Muscle of leg (tissue), 11 donors: Measurements from ENCODE around the gene DIAPH1. TPM values are rescaled to one million over a fixed set of nuclear protein-coding genes. Genes with fewer than 3 reads are reported as not detected.

Experiments used
- DNase-seq: peaks from one replicate; pipeline ENCODE4 v3.0.0; 2013
- H3K27ac ChIP-seq: one replicate; pipeline ENCODE4 v1.5.1; 2013; ENCODE audit warnings: mild to moderate bottlenecking, low read length, control low read depth
- H3K27me3 ChIP-seq: one replicate; pipeline ENCODE4 v1.6.1; 2013; ENCODE audit warnings: low read length; ENCODE audit not compliant: control insufficient read depth, insufficient read depth
- H3K36me3 ChIP-seq: one replicate; pipeline ENCODE4 v1.6.1; 2013; ENCODE audit warnings: low read length; ENCODE audit not compliant: control insufficient read depth, insufficient read depth
- H3K4me1 ChIP-seq: one replicate; pipeline ENCODE4 v1.6.1; 2013; ENCODE audit warnings: low read length; ENCODE audit not compliant: control insufficient read depth, insufficient read depth
- H3K4me3 ChIP-seq: one replicate; pipeline ENCODE4 v1.5.1; 2013; ENCODE audit warnings: low read length, control low read depth
- H3K9me3 ChIP-seq: replicated peaks from 2 replicates; pipeline ENCODE4 v1.6.1; 2013; ENCODE audit warnings: low read depth, low read length; ENCODE audit not compliant: control insufficient read depth
- WGBS: methylation state at CpG from one replicate; pipeline ENCODE4 v1.1.5; 2013; ENCODE audit warnings: missing lambda C conversion rate; ENCODE audit not compliant: insufficient coverage; 5-methylcytosine and 5-hydroxymethylcytosine counted together
- polyA plus RNA-seq, 8 donors: library from polyadenylated mRNA; unstranded; fragments of 120-200 nt; gene quantifications; one replicate each; pipeline versions ENCODE4 v1.2.1 to v1.2.3, GENCODE V29; 2013; ENCODE audit warnings: inconsistent platforms in 1 of 8, low replicate concordance in 1 of 8; ENCODE audit not compliant: insufficient read length in 8 of 8, insufficient read depth in 1 of 8
- total RNA-seq: library from RNA; stranded (reverse); fragments of 120-200 nt; gene quantifications from one replicate; pipeline ENCODE4 v1.2.4, GENCODE V29; 2013

Gene DIAPH1
- total and polyA plus RNA-seq, 9 donors = 11.5 to 34.5 (median 28.0) TPM

DNA sequence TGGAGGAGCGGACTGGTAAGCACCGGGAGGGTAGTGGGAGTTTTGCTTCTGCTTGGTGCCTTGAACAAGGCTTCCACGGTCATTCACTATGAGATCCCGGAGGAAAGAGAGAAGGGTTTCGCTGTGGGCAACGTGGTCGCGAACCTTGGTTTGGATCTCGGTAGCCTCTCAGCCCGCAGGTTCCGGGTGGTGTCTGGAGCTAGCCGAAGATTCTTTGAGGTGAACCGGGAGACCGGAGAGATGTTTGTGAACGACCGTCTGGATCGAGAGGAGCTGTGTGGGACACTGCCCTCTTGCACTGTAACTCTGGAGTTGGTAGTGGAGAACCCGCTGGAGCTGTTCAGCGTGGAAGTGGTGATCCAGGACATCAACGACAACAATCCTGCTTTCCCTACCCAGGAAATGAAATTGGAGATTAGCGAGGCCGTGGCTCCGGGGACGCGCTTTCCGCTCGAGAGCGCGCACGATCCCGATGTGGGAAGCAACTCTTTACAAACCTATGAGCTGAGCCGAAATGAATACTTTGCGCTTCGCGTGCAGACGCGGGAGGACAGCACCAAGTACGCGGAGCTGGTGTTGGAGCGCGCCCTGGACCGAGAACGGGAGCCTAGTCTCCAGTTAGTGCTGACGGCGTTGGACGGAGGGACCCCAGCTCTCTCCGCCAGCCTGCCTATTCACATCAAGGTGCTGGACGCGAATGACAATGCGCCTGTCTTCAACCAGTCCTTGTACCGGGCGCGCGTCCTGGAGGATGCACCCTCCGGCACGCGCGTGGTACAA is 142.5 kb downstream of the DIAPH1 start:
- peak overlapping the region; percentile 99 for H3K27ac ChIP-seq
- H3K36me3 ChIP-seq = peaks cover 18% of the 10 kb centered on the region
- H3K4me3 ChIP-seq = peak overlapping the region; percentile 92
- no peaks in the 10 kb centered on the region for H3K9me3 ChIP-seq
- peaks cover 42% of the 10 kb centered on the region for H3K4me1 ChIP-seq
- WGBS = under 1% methylated on average over 52 of the region's 58 CpGs
- DNase-seq = peak; percentile 93
- peaks cover 8% of the 10 kb centered on the region for H3K27me3 ChIP-seq

DNA sequence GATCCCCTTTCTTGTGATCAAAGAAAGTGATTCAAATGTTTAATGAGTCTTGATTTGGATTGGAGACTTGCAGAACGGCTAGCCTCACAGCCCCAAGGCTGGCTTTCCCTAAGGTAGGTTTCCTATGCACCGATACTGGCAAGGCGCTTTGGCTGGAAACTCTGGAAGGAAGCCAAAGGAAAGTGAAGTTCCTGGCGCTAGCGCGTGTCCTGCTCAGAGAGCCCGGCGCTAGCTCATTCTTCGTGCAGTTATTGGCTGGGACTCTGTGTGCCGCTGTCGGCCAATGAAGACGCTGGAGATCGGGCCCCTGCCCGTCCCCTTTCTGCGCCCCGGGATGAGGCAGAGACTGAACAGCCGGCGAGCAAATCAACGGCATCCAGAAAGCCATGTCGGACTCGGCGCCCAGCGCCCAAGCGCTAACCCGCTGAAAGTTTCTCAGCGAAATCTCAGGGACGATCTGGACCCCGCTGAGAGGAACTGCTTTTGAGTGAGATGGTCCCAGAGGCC is 143.1 kb downstream of the DIAPH1 start, which contains the start of gene PCDHGC3:
PCDHGC3 (plus strand) TSS at position 342 of the 507 bp plus-strand sequence; CDS start at position 493, 151 bp downstream.
- Histone ChIP-seq H3K4me3 (peak within 1 kb of the TSS; percentile 92), H3K27me3 (peaks cover 8% of the 10 kb centered on the region), H3K4me1 (peaks cover 39% of the 10 kb centered on the region), H3K27ac (peak within 1 kb of the TSS; percentile 99), H3K9me3 (no peaks in the 10 kb centered on the region), H3K36me3 (peaks cover 18% of the 10 kb centered on the region)
- DNase-seq = peak; percentile 98
- under 1% methylated on average over 28 of the region's 28 CpGs for WGBS

DNA sequence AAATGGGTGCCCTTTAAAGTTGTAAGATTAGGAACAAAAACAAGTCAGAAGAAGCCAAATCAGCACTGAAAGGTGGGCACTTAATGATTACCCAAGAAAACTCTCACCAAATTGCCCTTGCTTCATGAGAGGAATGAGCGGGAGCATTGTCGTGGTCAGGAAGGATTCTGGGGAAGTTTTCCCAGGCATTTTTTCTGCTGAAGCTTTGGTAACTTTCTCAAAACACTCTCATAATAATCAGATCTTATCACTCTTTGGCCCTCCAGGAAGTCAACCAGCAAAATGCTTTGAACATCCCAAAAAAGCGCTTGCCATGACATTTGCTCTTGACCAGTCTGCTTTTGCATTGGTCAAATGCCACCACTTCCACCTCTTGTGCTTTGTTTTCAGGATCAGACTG is 153.4 kb downstream of the DIAPH1 start:
- Histone ChIP-seq H3K27ac (no peak overlapping the region), H3K4me1 (no peaks in the 10 kb centered on the region), H3K36me3 (no peaks in the 10 kb centered on the region), H3K4me3 (no peak overlapping the region), H3K9me3 (peaks cover 3% of the 10 kb centered on the region), H3K27me3 (no peaks in the 10 kb centered on the region)
- WGBS = 100% methylated on average over 1 of the region's 3 CpGs
- DNase-seq = no peak

Other genes starting within 250 kb of the DIAPH1 start
- 1.7 TPM for gene PCDHGB3, start 248.8 kb downstream of the DIAPH1 start, total RNA-seq
- gene PCDHGB3, start 248.8 kb downstream of the DIAPH1 start, polyA plus RNA-seq = 1 to 10 TPM in 7 of 8 donors, under 1 TPM in 1; 0.70 to 2.0 (median 1.2) TPM
- 3.5 TPM for gene PCDHGA6, start 245.1 kb downstream of the DIAPH1 start, total RNA-seq
- 1 to 10 TPM; 2.2 to 4.4 (median 3.0) TPM for gene PCDHGA6, start 245.1 kb downstream of the DIAPH1 start, polyA plus RNA-seq
- 2.3 TPM for gene PCDHGA7, start 236.3 kb downstream of the DIAPH1 start, total RNA-seq
- 1 to 10 TPM; 1.2 to 2.4 (median 1.5) TPM for gene PCDHGA7, start 236.3 kb downstream of the DIAPH1 start, polyA plus RNA-seq
- gene PCDHGB4, start 231.3 kb downstream of the DIAPH1 start, total RNA-seq = 4.2 TPM
- 1 to 10 TPM; 1.7 to 3.6 (median 2.5) TPM for gene PCDHGB4, start 231.3 kb downstream of the DIAPH1 start, polyA plus RNA-seq
- gene PCDHGA8, start 226.4 kb downstream of the DIAPH1 start, total RNA-seq = 1.6 TPM
- gene PCDHGA8, start 226.4 kb downstream of the DIAPH1 start, polyA plus RNA-seq = under 1 TPM; 0.31 to 0.95 (median 0.61) TPM
- gene PCDHGB5, start 221.1 kb downstream of the DIAPH1 start, total RNA-seq = 4.3 TPM
- gene PCDHGB5, start 221.1 kb downstream of the DIAPH1 start, polyA plus RNA-seq = 1 to 10 TPM; 3.0 to 6.3 (median 4.5) TPM
- gene PCDHGA9, start 216.2 kb downstream of the DIAPH1 start, total RNA-seq = 3.8 TPM
- gene PCDHGA9, start 216.2 kb downstream of the DIAPH1 start, polyA plus RNA-seq = 1 to 10 TPM; 3.0 to 4.7 (median 4.0) TPM
- gene PCDHGB6, start 211.0 kb downstream of the DIAPH1 start, total RNA-seq = 3.0 TPM
- 1 to 10 TPM; 2.8 to 6.0 (median 4.3) TPM for gene PCDHGB6, start 211.0 kb downstream of the DIAPH1 start, polyA plus RNA-seq
- 3.0 TPM for gene PCDHGA10, start 206.0 kb downstream of the DIAPH1 start, total RNA-seq
- gene PCDHGA10, start 206.0 kb downstream of the DIAPH1 start, polyA plus RNA-seq = 1 to 10 TPM; 1.3 to 3.4 (median 2.1) TPM
- gene PCDHGB7, start 201.3 kb downstream of the DIAPH1 start, total RNA-seq = 4.2 TPM
- 10 to 100 TPM in 1 of 8 donors, 1 to 10 TPM in 7; 5.0 to 10.5 (median 9.0) TPM for gene PCDHGB7, start 201.3 kb downstream of the DIAPH1 start, polyA plus RNA-seq
- 3.1 TPM for gene PCDHGA11, start 197.9 kb downstream of the DIAPH1 start, total RNA-seq
- gene PCDHGA11, start 197.9 kb downstream of the DIAPH1 start, polyA plus RNA-seq = 1 to 10 TPM; 1.9 to 5.2 (median 3.4) TPM
- gene PCDHGA12, start 188.5 kb downstream of the DIAPH1 start, total RNA-seq = 2.4 TPM
- gene PCDHGA12, start 188.5 kb downstream of the DIAPH1 start, polyA plus RNA-seq = 1 to 10 TPM; 1.4 to 3.6 (median 2.1) TPM
- gene PCDHGC3, start 143.0 kb downstream of the DIAPH1 start, total RNA-seq = 52.7 TPM
- 100 to 1,000 TPM in 7 of 8 donors, 10 to 100 TPM in 1; 87.6 to 165 (median 131) TPM for gene PCDHGC3, start 143.0 kb downstream of the DIAPH1 start, polyA plus RNA-seq
- 1.8 TPM for gene PCDHGC4, start 134.0 kb downstream of the DIAPH1 start, total RNA-seq
- gene PCDHGC4, start 134.0 kb downstream of the DIAPH1 start, polyA plus RNA-seq = 1 to 10 TPM in 7 of 8 donors, under 1 TPM in 1; 0.98 to 2.1 (median 1.5) TPM
- gene PCDHGC5, start 129.9 kb downstream of the DIAPH1 start, total RNA-seq = 0.75 TPM
- 1 to 10 TPM in 1 of 8 donors, under 1 TPM in 7; 0.29 to 1.1 (median 0.48) TPM for gene PCDHGC5, start 129.9 kb downstream of the DIAPH1 start, polyA plus RNA-seq
- 39.8 TPM for gene HDAC3, start 17.8 kb upstream of the DIAPH1 start, total RNA-seq
- gene HDAC3, start 17.8 kb upstream of the DIAPH1 start, polyA plus RNA-seq = 10 to 100 TPM; 42.3 to 62.2 (median 55.6) TPM
- gene RELL2, start 18.0 kb upstream of the DIAPH1 start, total RNA-seq = 0.18 TPM
- gene RELL2, start 18.0 kb upstream of the DIAPH1 start, polyA plus RNA-seq = under 1 TPM; 0.21 to 0.53 (median 0.39) TPM
- 9.1 TPM for gene FCHSD1, start 32.4 kb upstream of the DIAPH1 start, total RNA-seq
- gene FCHSD1, start 32.4 kb upstream of the DIAPH1 start, polyA plus RNA-seq = 10 to 100 TPM in 1 of 8 donors, 1 to 10 TPM in 7; 5.9 to 10.3 (median 7.4) TPM
- 6.8 TPM for gene ARAP3, start 63.2 kb upstream of the DIAPH1 start, total RNA-seq
- gene ARAP3, start 63.2 kb upstream of the DIAPH1 start, polyA plus RNA-seq = 10 to 100 TPM; 12.8 to 19.3 (median 14.1) TPM